Sigmoid colon (tissue), 4 donors: ENCODE data around the gene GOLGA8T.
"Not testable (repeated sequence)": the region's sequence is repeated elsewhere in the genome, so short reads cannot be mapped to it uniquely, and the experiment has no call there.

Source experiments
- EP300 ChIP-seq, 4 donors: sonication (generic); formaldehyde crosslinking; IDR thresholded peaks; one replicate each; pipeline ENCODE4 v1.6.1; 2017; ENCODE audit warnings: antibody characterized with exemption in 4 of 4
- POLR2A ChIP-seq, 2 donors: fragments of 450-650 bp; IDR thresholded peaks; one replicate each; pipeline ENCODE4 v1.6.1; 2016; ENCODE audit warnings: antibody characterized with exemption in 2 of 2, mild to moderate bottlenecking in 2 of 2, moderate library complexity in 2 of 2
- POLR2AphosphoS5 ChIP-seq, 4 donors: sonication (generic); formaldehyde crosslinking; IDR thresholded peaks; one replicate each; pipeline ENCODE4 v1.6.1; 2017; ENCODE audit warnings: antibody characterized with exemption in 4 of 4

GRCh38 chr15:30134751-30135150 lies at the start of gene GOLGA8T:
- not testable (repeated sequence) for TF ChIP-seq POLR2AphosphoS5, EP300, POLR2A (IDR thresholded peaks at IDR 0.05)
